ENCODE data around the gene COL5A1. TPM values are rescaled to one million over a fixed set of nuclear protein-coding genes. Genes with fewer than 3 reads are reported as not detected.

Gene COL5A1
- polyA plus RNA-seq, 1 donor (not counting 4 experiments of a cell fraction or from before 2014, with no cell fraction given), result 3.1 TPM

DNA sequence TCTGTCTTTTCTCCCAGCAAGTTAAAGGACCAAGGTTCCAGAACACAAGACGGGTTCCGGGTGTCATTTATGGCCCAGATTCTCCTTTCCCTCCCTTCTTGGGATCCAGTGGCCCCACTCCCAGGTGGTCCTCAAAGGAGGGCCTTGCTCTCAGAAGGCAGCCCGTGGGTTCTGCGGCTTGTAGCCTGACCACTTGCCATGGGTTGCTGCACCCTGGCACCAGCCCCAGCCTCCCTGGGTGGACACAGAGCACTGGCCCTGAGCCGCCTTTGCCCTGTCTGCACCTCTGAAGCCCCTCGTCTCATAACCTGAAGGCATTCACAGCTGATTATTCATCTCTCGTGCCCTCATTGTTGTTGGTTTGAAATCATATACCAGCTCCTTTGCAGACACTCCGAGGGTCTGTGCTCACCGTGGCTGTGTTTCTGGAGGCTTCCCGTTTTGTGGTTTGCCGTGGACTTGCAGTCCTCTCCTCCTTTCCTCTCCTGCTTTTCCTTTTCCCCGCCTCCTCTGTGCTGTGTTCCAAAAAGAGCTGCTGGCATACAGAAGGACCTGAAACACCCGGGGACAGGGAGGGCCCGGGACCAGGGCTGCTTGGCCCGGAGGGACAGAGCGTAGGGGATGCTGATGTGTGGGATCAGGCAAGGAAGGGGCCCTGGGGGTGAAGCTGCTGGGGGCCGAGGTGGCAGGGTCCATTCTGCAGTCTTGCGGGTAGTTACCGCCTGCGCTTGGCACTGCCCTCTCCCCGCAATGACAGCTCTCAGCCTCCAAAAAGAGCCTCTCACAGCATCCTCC, 189.5 kb downstream of the COL5A1 start:
- Histone ChIP-seq H3K4me2 (ENCODE audit: control insufficient read depth, extremely low read depth, insufficient read depth, low read depth, low read length) (no peak overlapping the region), H3K9me3 (ENCODE audit: control insufficient read depth, low read depth, low read length) (no peaks in the 10 kb centered on the region), H3K9ac (ENCODE audit: control insufficient read depth, extremely low read depth, insufficient read depth, low read length) (no peak overlapping the region), H3K79me2 (ENCODE audit: control insufficient read depth, insufficient read depth, low read length) (no peaks in the 10 kb centered on the region), H3K4me3 (ENCODE audit: control insufficient read depth in 2 of 3, extremely low read depth in 1 of 3, insufficient read depth in 2 of 3, low read depth in 1 of 3, low read length in 3 of 3) (no peak overlapping the region), H3K27me3 (ENCODE audit: control insufficient read depth, extremely low read depth, insufficient read depth, low read length) (no peaks in the 10 kb centered on the region), H3K9me1 (ENCODE audit: control insufficient read depth, extremely low read depth, insufficient read depth, low read length) (no peaks in the 10 kb centered on the region), H3K27ac (ENCODE audit: control insufficient read depth, insufficient read depth, low read length) (no peak overlapping the region), H3K36me3 (ENCODE audit: control insufficient read depth in 2 of 2, extremely low read depth in 1 of 2, insufficient read depth in 2 of 2, low read length in 2 of 2) (no peaks in the 10 kb centered on the region), H3K4me1 (ENCODE audit: control insufficient read depth, extremely low read depth, insufficient read depth, low read length) (peaks cover 7% of the 10 kb centered on the region), H4K20me1 (ENCODE audit: control insufficient read depth, extremely low read depth, insufficient read depth, low read length) (no peaks in the 10 kb centered on the region), H2AFZ (ENCODE audit: control insufficient read depth, low read length) (no peak overlapping the region)
- dilution Hi-C loops (cut with MboI; ENCODE audit: extremely low pct_ligation_motif_present, low sequenced_read_pairs), result no loop called here
- no peak for TF ChIP-seq EZH2 (IDR thresholded peaks at IDR 0.05; ENCODE audit: low read length)
- TF ChIP-seq, protein P1, sequence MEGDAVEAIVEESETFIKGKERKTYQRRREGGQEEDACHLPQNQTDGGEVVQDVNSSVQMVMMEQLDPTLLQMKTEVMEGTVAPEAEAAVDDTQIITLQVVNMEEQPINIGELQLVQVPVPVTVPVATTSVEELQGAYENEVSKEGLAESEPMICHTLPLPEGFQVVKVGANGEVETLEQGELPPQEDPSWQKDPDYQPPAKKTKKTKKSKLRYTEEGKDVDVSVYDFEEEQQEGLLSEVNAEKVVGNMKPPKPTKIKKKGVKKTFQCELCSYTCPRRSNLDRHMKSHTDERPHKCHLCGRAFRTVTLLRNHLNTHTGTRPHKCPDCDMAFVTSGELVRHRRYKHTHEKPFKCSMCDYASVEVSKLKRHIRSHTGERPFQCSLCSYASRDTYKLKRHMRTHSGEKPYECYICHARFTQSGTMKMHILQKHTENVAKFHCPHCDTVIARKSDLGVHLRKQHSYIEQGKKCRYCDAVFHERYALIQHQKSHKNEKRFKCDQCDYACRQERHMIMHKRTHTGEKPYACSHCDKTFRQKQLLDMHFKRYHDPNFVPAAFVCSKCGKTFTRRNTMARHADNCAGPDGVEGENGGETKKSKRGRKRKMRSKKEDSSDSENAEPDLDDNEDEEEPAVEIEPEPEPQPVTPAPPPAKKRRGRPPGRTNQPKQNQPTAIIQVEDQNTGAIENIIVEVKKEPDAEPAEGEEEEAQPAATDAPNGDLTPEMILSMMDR (optimal IDR thresholded peaks at IDR 0.05 in 1 of 3, IDR thresholded peaks at IDR 0.05 in 1 of 3, conservative IDR thresholded peaks at IDR 0.05 in 1 of 3; ENCODE audit: extremely low read depth in 1 of 3, insufficient read depth in 2 of 3, low read length in 3 of 3), result no peak
- DNase-seq (ENCODE audit: low read depth, low spot score) (no peak), FAIRE-seq (no peak)

DNA sequence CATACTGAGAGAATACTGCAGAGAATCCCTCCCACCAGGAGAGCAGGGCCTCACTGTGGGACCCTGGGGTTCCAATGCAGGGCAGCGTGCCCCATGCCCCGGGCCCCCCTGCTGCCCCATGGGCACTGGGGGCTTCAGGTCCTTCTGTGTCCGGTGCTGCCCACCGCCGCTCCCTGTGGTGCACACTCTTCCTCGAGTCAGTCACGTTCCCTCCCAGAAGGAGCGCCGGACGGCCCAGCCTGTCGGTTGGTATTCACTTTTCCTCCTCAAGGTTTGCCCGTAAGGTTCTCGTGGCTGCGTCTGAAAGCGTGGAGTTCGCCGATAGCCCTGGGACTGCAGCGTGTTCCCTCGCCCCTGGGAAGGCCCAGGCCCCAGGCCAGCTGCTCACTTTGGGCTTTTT, 190.9 kb downstream of the COL5A1 start:
- no peak for DNase-seq (ENCODE audit: low read depth, low spot score)
- H3K9ac ChIP-seq (ENCODE audit: control insufficient read depth, extremely low read depth, insufficient read depth, low read length), result no peak overlapping the region
- TF ChIP-seq EZH2 (IDR thresholded peaks at IDR 0.05; ENCODE audit: low read length), result no peak
- TF ChIP-seq, protein P1 (optimal IDR thresholded peaks at IDR 0.05 in 1 of 3, IDR thresholded peaks at IDR 0.05 in 1 of 3, conservative IDR thresholded peaks at IDR 0.05 in 1 of 3; ENCODE audit: extremely low read depth in 1 of 3, insufficient read depth in 2 of 3, low read length in 3 of 3), result no peak
- H3K27ac ChIP-seq (ENCODE audit: control insufficient read depth, insufficient read depth, low read length), result no peak overlapping the region
- H3K9me3 ChIP-seq (ENCODE audit: control insufficient read depth, low read depth, low read length), result no peaks in the 10 kb centered on the region
- H4K20me1 ChIP-seq (ENCODE audit: control insufficient read depth, extremely low read depth, insufficient read depth, low read length), result no peaks in the 10 kb centered on the region
- H3K4me1 ChIP-seq (ENCODE audit: control insufficient read depth, extremely low read depth, insufficient read depth, low read length), result no peaks in the 10 kb centered on the region
- no peak overlapping the region for H3K4me3 ChIP-seq (ENCODE audit: control insufficient read depth in 2 of 3, extremely low read depth in 1 of 3, insufficient read depth in 2 of 3, low read depth in 1 of 3, low read length in 3 of 3)
- H3K9me1 ChIP-seq (ENCODE audit: control insufficient read depth, extremely low read depth, insufficient read depth, low read length), result no peaks in the 10 kb centered on the region
- no peaks in the 10 kb centered on the region for H3K36me3 ChIP-seq (ENCODE audit: control insufficient read depth in 2 of 2, extremely low read depth in 1 of 2, insufficient read depth in 2 of 2, low read length in 2 of 2)
- H3K79me2 ChIP-seq (ENCODE audit: control insufficient read depth, insufficient read depth, low read length), result no peaks in the 10 kb centered on the region
- H3K4me2 ChIP-seq (ENCODE audit: control insufficient read depth, extremely low read depth, insufficient read depth, low read depth, low read length), result no peak overlapping the region
- no peak for FAIRE-seq
- H2AFZ ChIP-seq (ENCODE audit: control insufficient read depth, low read length), result no peak overlapping the region
- no peaks in the 10 kb centered on the region for H3K27me3 ChIP-seq (ENCODE audit: control insufficient read depth, extremely low read depth, insufficient read depth, low read length)
- dilution Hi-C loops (cut with MboI; ENCODE audit: extremely low pct_ligation_motif_present, low sequenced_read_pairs), result no loop called here
